SK-N-SH treated with all-trans-retinoic acid at 6 μM for 48 hours (cell line): Measurements from ENCODE around the gene ELAC1.

Experiments used
- ARNTL ChIP-seq: fragments of 450-650 bp; formaldehyde crosslinking; IDR thresholded peaks from 2 replicates; pipeline ENCODE4 v1.5.0; 2020; ENCODE audit warnings: low read depth, mild to moderate bottlenecking, moderate library complexity, borderline replicate concordance
- ISL1 ChIP-seq: fragments of 250-450 bp; sonication (Bioruptor Pico); IDR thresholded peaks from 2 replicates; pipeline ENCODE4 v2.1.2; 2022; ENCODE audit warnings: mild to moderate bottlenecking, moderate library complexity
- OSR1 ChIP-seq: fragments of 250-450 bp; sonication (Bioruptor Pico); IDR thresholded peaks from 2 replicates; pipeline ENCODE4 v1.8.0; 2022; ENCODE audit warnings: moderate library complexity, mild to moderate bottlenecking, inconsistent platforms
- PPARA ChIP-seq: fragments of 250-450 bp; sonication (Bioruptor Pico); IDR thresholded peaks from 2 replicates; pipeline ENCODE4 v1.5.0; 2020; ENCODE audit warnings: mild to moderate bottlenecking, borderline replicate concordance
- TSHZ2 ChIP-seq: fragments of 250-450 bp; sonication (Bioruptor Pico); IDR thresholded peaks from 2 replicates; pipeline ENCODE4 v1.5.0; 2020; ENCODE audit warnings: mild to moderate bottlenecking, moderate library complexity
- ZC3H10 ChIP-seq: fragments of 250-450 bp; sonication (Bioruptor Pico); IDR thresholded peaks from 2 replicates; pipeline ENCODE4 v1.5.1; 2021; ENCODE audit warnings: mild to moderate bottlenecking, moderate library complexity
- ZNF8 ChIP-seq: fragments of 450-650 bp; formaldehyde crosslinking; IDR thresholded peaks from 2 replicates; pipeline ENCODE4 v1.5.0; 2020; ENCODE audit warnings: mild to moderate bottlenecking, moderate library complexity
- TF ChIP-seq, protein P1 (sequence below): fragments of 250-450 bp; sonication (Bioruptor Pico); IDR thresholded peaks from 2 replicates; pipeline ENCODE4 v1.8.0; 2020; ENCODE audit warnings: mild to moderate bottlenecking, moderate library complexity, borderline replicate concordance

GRCh38 chr18:51012441-51012840 is 44.6 kb downstream of the ELAC1 start:
- TF ChIP-seq PPARA (CRISPR knock-in tag) = no peak
- TF ChIP-seq TSHZ2 (CRISPR knock-in tag) = no peak
- no peak for TF ChIP-seq ZC3H10 (CRISPR knock-in tag)
- TF ChIP-seq, protein P1, sequence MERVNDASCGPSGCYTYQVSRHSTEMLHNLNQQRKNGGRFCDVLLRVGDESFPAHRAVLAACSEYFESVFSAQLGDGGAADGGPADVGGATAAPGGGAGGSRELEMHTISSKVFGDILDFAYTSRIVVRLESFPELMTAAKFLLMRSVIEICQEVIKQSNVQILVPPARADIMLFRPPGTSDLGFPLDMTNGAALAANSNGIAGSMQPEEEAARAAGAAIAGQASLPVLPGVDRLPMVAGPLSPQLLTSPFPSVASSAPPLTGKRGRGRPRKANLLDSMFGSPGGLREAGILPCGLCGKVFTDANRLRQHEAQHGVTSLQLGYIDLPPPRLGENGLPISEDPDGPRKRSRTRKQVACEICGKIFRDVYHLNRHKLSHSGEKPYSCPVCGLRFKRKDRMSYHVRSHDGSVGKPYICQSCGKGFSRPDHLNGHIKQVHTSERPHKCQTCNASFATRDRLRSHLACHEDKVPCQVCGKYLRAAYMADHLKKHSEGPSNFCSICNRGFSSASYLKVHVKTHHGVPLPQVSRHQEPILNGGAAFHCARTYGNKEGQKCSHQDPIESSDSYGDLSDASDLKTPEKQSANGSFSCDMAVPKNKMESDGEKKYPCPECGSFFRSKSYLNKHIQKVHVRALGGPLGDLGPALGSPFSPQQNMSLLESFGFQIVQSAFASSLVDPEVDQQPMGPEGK (CRISPR knock-in tag) = no peak
- TF ChIP-seq ZNF8 (CRISPR knock-in tag) = no peak
- no peak for TF ChIP-seq ISL1 (CRISPR knock-in tag)
- TF ChIP-seq OSR1 = no peak
- TF ChIP-seq ARNTL (CRISPR knock-in tag) = no peak
